Fibroblast of gingiva (primary cell): ENCODE measurements around the gene NFASC.
A peak's percentile ranks its signal among the peaks of the same experiment; 100 is the strongest.

Source experiments
- DNase-seq: peaks from one replicate; pipeline ENCODE4 v3.0.0-alpha.2; 2011; ENCODE audit warnings: low read depth

The NFASC gene

DNA sequence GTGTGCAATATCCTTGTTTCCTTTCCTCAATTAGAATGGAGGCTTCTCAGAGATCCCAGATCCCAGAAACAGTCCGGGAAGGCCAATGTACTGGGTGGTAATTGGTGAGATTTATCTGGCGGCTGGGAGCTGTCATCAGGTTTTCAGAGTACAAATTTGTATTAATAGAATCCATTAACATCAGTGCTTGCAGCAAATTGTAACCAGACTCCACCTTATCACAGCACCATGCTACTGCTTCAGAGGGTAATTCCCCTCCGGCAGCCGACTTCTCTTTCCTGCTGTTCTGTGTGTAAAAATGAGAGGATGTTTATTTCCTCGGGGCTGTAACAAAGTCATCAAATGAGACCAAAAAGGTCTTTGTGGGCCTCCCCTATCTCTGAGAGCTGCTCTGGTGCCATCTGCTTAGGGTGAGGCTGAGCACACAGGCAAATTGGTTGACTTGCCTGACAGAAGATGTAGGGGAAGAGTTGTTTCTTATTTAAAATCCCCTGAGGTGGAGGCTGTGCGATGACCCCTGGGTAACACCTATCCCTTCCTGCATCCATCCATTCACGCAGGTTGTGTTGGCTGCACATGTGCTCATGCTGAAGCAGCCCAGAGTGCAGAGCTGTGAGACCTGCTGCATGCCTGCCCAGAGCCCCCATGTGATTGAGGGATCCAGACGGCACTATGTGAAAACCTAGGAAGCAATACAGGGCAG is 19.2 kb downstream of the NFASC start:
- DNase-seq, result no peak

DNA sequence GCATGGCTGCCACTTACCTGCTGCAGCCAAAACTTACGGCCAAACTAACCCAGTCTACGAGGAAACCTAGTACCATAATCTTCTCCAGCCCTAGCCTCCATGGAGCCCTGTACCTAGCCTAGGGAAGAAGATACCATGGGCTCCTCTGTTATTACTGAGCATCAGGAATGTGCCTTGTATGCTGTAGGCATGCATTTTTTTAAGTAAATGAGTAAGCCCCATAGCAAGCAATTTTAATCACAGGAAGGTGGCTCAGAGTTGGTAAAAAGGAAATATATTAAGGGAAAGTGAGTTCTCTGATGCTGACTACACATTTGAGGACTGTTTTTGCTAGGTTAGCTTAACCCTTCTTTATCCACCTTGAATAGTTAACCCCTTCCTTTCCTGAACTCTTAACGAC is 21.2 kb downstream of the NFASC start:
- DNase-seq, result no peak

DNA sequence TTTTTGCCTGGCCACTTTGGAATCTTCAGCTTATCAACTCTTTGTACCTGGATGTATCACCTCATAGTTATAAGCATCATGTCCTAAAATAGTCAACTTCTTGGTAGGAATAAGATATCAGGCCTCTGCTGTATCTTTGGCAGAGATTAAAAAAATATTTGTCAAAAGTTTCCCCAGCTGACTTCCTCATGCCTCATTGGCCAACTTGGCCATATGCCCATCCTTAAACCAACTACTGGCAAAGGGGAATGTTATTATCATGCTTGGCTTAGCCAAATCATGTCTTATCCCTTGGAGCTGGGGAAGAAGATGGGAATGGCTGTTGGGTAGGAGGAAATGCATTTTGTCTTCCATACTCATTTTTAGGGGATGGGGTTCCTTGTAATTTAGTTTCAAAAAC is 23.4 kb downstream of the NFASC start:
- peak; percentile 40 for DNase-seq

DNA sequence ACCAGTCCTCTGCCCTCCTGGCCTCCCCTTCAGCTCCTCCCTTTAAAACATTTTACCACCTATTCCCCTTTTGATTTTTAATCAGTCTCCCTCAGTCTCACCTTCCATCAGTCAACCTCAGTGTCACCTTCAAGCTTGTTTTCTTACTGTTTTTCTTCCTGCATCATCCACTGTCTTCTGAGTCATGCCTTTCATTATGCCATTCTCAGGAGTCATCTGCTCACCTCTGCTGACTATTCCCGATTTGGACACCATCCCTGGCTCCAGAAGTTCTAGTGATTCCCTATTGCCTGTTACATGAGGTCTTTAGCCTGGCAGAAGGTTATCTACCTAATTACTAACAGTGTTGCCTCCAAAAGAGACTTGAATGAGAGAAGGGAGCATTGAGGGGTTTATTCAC is 23.9 kb downstream of the NFASC start:
- DNase-seq, result no peak

DNA sequence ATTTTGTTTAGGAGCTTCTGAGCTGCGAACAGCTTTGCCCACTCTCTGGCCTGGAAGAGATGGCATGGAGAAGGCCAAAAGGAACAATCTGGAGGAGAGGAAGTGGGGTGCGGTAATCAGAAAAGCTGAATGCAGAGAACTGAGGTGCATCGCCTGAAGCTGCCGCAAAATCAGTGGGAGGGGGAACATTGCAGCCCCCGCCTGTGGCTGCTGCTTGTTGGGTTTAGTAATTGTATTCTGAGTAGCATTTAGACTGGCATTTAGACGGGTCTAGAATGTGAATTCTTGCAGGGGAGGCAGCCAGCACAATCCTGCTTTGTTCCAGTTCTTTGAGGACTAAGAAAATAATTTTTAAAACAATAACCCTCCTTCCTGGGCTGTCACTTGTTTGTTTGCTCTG is 25.4 kb downstream of the NFASC start:
- no peak for DNase-seq

DNA sequence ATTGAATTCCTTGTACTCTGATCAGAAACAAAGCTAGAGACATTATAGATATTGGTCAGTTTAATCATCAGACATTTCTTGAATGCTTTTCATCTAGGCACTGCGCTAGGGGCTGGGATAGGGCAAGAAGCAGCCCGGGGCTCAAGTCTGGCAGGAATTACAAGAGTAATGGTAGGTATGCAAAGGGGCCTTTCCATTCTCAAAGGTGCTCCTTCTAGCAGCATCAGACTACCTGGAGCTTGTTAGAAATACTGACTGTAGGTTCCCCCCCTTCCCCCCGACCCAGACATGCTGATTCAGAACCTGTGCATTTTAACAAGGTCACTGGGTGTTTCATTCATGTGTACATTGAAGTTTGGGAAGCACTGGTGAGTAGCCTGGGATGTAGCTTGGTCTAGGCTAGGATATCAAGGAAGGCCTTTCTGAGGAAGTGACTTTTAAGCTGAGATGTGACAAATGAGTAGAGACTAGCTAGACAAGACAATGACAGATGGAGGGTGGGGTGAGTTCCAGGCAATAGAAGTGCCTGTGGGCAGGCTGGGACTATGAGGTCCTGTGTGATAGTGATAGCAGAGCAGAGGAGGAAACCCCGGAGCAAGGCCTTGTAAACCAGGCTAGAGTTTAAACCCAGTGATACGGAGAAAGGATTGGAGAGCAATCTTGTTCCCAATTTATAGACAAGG is 26.3 kb downstream of the NFASC start:
- no peak for DNase-seq

DNA sequence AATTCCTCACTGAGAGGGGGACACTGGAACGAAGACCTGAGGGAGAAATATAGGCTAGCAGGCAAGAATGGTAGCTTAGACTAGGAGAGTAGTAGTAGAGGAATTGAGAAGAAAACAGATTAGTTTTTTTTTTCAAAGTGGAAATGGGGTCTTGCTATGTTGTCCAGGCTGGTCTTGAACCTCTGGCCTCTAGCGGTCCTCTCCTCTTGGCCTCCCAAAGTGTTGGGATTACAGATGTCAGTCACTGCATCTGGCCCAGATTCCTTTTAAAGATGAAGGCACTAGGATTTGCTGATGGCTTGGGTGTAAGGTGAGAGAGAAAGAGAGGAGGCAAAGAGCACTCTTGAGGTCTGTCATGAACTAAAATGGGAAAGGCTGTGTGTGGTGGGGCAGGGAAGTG is 30.1 kb downstream of the NFASC start:
- DNase-seq, result no peak

DNA sequence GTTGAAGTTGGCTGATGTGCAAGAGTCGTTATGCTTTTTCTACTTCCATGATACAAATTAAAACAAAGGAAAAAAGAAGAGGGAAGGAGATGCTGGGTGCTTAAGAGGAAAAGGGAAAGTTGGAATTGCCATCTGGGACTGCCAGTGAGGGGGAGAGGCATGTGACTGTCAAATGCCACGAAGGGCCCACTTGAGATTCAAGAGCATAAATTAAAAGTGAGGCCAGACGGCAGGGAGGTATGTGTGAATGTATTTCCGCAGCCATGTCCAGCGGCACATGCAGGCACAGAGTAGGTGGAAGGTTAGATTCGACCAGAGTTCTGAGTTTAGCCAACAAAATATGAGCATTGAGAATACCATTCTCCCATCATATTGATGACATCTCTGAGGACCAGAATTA is 32.0 kb downstream of the NFASC start:
- no peak for DNase-seq

DNA sequence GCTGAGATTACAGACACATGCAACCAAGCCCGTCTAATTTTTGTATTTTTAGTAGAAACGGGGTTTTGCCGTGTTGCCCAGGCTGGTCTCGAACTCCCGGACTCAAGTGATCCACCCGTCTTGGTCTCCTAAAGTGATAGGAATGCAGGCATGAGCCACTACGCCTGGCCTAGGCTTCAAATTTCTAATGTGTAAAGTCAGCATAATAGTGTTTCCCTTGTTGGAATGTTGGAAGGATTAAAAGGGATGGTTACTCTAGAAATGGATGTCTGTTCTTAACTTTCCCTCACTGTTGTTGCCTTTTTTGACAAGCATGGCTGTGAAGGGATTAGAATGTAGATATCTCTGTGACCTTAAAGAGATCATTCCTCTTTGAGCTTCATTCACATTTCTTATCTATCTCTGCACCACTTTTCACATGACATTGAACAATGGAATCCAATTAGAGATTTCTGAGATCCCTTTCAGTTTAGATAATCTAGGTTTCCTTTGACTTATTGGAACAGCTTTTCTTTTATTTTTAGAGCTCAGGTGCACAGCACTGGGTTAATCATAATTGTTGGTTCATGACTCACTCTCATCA is 33.7 kb downstream of the NFASC start:
- no peak for DNase-seq

DNA sequence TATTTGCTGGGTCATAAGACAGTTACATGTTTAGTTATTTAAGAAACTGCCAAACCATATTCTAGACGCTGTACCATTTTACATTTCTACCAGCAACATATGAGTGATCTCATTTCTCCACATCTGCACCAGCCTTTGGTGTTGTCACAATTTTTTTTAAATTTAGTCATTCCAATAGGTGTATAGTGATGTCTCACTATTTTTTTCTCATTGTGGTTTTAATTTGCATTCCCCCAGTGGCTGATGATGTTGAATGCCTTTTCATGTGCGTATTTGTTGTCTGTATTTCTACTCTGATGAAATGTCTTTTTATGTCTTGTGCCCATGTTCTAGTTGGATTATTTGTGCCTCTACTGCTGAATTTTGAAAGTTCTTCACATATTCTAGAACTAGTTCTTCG is 38.4 kb downstream of the NFASC start:
- no peak for DNase-seq

DNA sequence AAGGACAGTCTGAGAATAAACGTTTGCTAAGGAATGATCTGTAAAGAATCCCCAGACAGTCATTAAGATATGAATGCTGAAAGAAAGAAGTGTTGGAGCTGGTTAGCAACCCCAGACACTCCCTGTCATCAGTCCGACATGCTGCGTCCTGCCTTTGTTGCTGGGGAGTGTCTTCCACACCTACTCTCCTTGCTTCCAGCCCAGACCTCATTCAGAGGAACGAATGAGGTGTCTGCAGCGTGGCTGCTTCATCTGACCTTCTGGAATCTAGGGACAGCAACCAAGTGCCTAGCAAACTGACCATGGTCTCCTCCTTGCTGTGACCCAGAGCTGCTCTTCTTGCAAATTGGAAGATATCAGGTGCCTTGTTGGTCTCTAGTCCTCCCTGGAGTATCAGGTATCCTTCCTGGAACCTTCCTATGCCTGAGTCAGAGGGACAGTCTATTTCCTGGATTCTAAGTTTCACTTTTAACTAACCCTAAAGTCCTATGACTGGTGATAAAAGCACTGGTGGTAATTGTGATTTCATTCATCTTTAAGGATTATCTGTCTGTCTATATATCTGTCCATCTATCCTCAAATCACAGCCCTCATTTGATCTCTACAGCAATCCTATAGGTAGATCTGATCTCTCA is 45.3 kb downstream of the NFASC start:
- DNase-seq, result no peak

DNA sequence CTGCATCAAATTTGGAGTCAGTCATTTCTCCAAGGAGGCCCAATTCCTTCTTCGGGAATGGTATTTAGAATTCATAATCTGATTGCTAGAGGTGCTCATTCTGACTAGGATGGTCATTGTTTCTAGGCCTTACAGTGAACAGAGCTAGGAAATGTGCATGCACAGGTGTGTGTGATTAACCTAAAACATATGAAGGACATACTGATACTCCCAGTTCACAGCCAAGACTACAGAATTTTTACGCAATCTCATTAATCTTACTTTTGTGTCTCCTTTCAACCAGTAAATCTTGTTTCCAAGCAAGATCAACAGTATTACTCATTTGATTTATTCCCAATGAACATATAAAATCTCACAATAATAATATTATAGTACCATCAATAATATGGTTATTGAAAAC is 47.1 kb downstream of the NFASC start:
- DNase-seq, result no peak

DNA sequence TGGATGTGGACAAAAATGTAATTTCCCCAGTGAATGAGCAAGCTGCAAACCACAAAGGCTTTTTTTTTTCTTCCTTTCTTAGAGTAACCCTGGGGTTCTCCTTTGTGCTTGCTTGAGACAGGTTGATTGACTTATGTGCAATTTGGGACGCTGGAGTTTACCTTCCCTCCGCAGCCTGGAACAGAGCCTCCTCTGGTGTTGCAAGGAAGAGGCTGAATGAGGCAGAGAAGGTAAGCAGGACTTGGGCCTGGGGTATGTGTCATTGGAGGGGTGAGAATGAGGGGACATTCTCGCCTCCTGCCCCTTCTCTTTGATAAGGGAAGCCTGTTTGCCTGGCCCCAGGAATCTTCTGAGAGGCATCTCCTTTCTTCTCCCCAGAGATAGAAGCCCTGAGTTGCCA is 49.8 kb downstream of the NFASC start:
- no peak for DNase-seq

DNA sequence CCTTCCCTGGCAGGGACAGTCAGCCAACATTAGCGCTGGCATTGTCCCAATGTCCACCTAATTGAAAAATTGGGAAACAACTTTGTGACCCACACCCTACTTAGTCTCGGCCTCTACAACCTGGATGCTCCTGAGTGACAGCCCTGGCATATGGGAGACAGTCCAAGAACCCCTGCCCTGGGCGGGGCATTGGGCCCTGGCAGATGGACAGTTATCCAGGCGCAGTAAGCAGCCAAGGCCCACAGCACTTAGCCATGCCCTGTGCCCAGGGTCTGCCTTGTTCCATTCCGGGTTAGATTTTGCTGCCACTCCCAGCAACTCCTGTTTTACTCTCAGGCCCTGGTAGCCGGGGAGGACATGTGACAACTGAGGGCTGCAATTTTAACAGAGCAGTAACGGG is 50.3 kb downstream of the NFASC start:
- no peak for DNase-seq

DNA sequence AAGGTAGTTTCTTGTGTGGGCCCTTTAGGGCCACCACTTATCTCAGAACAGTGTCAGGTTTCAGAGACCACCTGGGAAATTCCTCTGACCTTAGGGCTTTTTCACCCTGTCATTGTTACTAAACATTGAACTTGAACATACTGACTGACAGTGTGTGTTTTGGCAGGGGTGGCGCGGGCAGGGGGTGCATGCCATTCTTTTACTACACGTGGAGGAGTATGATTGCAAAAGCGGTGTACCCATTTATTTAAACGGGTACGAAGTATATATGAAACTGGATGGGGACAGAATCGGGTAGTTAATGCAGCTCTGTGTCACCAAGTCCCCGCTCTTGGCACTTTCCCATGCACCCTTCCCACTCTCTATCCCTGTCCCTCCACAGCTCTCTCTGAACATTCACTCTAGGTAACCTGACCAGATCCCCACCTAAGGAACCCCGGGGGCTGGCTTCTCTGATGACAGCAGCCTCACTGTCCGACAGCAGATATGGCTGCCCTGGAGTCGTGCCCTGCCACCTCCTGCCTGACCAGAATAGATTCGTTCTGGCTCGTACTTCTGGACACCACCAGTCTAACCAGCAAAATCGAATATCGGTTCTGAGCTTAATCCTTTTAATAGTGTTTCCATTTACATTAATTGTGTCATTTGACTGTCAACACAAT is 51.3 kb downstream of the NFASC start:
- no peak for DNase-seq

DNA sequence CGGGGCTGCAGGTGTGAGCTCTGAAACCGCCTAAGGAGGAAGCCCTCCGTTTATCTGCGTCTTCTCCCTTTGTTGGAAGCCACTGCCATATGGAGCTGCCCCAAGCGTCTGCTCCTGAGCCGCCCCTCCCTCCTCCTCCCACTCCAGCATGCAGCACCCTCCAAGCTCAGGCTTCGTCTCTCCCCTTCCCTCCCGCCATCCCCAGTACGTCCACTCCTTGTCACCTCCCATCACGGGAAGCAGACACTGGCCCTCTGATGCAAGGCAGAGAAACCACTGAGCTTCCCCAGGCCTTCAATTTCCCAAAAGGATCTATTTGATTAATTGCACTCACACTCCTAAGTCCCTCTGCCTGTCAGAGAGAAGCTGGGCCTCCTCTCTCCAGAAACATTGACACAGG is 52.5 kb downstream of the NFASC start:
- no peak for DNase-seq

DNA sequence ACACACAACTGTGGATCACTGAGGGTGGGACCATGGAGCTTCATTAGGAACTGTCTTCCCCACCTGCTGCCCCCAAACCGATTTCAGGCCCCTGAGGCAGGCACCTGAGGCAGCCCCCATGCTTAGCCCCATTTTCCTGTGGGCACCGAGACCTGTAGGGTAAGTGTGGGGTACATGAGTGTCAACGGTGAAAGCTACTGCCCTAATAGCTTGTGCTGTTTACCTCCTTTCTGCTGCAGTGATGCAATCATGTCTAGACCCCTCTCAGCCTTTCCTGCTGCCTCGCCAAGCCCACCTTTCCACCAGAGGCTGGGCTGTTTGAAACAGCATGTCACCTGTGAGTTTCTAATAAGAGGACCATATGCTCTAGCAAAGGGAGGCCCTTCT is 53.0 kb downstream of the NFASC start:
- no peak for DNase-seq

DNA sequence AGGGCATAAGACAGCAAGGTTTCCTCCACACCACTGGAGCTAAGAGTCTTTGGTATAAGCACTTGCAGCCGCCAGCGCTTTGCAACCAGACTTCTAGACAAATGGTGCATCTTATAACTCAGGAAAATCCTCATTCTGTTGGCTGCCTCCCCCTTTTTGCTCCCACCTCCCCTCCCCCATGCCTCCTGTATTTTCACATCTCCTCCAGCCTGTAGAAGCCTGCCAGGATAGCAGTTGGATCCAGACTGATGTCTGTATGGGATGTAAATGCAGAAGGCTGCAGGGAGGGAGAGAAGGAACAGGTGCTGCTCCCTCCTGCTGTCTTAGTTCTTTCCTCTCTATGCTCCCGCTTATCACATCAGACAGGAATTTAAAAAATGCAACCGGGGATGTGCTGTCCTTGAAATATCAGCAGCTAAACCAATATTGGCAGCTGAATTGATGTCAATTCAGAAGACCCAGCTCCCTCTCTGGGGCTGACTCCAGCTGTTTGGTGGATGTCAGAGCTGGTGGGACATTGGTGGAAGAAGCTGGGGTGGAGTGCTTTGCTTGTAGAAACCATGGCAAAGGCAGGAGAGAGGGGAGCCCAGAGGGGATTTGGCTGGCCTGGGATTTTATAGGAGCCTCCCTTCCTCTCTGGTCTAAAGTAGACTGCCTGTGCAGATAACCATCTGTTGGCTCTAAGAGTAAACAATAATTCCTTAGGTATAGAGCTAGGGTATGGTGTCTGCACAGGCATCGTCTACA is 53.5 kb downstream of the NFASC start:
- no peak for DNase-seq

DNA sequence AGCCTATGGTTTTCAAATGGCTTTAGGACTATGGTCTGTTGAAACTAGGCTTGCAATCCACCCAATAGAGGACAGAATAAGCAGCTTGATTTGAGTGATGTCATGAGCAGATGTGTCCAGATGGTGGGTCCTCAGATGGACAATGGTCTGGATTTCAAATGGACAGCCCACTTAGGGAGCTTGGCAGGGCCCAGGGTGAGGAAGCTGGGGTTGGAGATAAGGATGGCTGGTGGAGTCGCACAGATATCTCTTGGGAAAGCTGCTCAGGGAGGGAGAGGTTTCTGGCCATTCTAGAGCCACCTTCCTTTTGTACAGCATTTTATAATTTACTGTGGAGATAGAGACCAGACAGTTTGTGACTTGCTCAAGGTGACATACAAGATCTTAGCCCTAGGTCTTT is 55.0 kb downstream of the NFASC start:
- no peak for DNase-seq

DNA sequence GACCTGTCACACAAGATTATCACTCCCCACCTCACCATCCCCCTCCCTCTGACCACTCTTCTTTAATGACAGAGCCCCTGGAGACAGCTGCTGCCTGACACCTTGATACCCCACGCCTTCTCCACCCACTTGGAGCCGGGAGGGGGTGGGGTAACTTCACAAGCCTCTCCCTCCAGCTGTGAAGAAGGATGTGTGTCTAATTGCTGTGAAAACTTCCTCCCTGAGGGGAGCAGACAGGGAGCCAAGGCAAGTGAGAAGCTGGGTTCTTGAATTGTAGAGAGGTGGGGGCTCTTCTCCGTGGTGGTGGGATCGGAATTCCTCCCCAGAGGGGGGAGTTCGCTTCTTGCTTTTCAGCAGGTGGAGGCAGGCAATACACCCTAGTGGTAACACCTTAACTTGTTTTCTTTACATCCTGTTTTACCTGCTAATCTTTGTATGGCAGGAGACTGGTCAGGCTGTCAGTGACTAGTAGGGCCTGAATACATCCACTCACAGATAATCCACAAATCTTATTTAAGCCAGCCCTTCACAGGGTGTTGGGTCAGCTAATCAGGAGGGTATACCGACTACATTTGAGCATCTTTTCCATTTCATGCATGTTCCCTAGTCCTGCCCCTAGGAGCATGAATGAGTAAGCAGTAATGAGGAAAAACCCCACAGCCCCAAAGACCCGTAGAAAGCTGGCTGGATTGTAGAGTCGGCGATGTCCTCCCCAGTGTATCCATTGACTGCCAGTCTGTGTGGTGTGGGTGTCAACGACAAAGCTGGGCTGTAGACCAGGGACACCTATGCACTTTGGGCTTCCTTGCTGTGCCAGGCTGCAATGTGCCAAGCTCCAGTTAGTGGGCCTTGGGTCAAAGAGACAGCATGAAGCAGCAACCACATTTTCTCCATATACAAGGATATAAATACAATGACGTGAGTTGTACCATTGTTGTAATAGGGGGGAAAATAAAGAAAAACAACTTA is 57.3 kb downstream of the NFASC start:
- no peak for DNase-seq
